Measurements from ENCODE around the gene UBE2L3. TPM values are rescaled to one million over a fixed set of nuclear protein-coding genes. Genes with fewer than 3 reads are reported as not detected.

The UBE2L3 gene
- total and polyA plus RNA-seq, 2 of the 13 experiments (the other 11 are each of a cell fraction or from before 2014, with no cell fraction given) = 30.2 to 58.1 TPM

DNA sequence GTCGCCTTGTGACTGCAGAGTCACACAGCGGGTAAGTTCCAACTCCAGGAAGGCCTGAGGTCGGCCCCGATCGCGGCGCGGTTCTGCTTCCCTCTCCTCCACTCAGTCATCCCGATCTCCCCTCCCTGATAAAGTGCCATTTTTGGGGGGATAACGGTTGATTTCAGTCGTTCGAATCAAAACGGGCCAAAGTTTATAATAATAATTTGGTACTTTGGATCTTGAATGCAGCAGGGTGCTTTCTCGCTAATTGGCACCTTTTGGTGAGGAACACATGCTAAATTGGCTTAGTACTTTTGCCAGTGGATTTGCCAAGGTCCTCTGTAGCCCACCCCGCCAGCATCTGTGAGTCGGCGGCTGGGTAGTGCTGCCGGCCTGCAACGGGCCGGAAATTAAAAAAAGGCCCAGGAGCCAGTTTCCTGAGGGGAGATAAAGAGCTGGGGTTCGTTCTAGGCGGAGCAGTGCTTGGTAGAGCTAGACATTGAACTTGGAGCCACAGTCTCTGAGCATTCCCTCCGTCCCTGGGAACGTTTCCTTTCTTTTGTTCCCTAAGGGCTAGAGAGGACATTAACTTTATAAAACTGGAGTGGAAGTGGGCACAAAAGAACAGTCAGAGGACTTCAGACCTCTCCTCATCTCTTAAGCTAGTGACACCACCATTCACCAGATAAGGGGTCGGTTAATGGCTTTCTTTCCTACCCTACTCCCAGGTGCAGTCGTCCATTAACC, 997 bp downstream of the UBE2L3 start (continued):
- TF ChIP-seq, protein P1, sequence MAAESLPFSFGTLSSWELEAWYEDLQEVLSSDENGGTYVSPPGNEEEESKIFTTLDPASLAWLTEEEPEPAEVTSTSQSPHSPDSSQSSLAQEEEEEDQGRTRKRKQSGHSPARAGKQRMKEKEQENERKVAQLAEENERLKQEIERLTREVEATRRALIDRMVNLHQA (CRISPR knock-in tag; IDR thresholded peaks at IDR 0.05) = no peak
- TF ChIP-seq ERF (CRISPR knock-in tag; IDR thresholded peaks at IDR 0.05) (no peak), BRD4 (CRISPR knock-in tag; IDR thresholded peaks at IDR 0.05) (no peak), GATAD1 (CRISPR knock-in tag; IDR thresholded peaks at IDR 0.05) (no peak), KMT2A (CRISPR knock-in tag; IDR thresholded peaks at IDR 0.05) (peak; percentile 60; the same call in 1 of the 2 replicates), ZNF883 (CRISPR knock-in tag; IDR thresholded peaks at IDR 0.05; ENCODE audit: not compliant biosample characterization) (no peak), ETV5 (CRISPR knock-in tag; IDR thresholded peaks at IDR 0.05; ENCODE audit: borderline replicate concordance) (peak; percentile 32; the same call in 1 of the 2 replicates), RCOR2 (CRISPR knock-in tag; IDR thresholded peaks at IDR 0.05) (no peak)
- TF ChIP-seq, protein P2, sequence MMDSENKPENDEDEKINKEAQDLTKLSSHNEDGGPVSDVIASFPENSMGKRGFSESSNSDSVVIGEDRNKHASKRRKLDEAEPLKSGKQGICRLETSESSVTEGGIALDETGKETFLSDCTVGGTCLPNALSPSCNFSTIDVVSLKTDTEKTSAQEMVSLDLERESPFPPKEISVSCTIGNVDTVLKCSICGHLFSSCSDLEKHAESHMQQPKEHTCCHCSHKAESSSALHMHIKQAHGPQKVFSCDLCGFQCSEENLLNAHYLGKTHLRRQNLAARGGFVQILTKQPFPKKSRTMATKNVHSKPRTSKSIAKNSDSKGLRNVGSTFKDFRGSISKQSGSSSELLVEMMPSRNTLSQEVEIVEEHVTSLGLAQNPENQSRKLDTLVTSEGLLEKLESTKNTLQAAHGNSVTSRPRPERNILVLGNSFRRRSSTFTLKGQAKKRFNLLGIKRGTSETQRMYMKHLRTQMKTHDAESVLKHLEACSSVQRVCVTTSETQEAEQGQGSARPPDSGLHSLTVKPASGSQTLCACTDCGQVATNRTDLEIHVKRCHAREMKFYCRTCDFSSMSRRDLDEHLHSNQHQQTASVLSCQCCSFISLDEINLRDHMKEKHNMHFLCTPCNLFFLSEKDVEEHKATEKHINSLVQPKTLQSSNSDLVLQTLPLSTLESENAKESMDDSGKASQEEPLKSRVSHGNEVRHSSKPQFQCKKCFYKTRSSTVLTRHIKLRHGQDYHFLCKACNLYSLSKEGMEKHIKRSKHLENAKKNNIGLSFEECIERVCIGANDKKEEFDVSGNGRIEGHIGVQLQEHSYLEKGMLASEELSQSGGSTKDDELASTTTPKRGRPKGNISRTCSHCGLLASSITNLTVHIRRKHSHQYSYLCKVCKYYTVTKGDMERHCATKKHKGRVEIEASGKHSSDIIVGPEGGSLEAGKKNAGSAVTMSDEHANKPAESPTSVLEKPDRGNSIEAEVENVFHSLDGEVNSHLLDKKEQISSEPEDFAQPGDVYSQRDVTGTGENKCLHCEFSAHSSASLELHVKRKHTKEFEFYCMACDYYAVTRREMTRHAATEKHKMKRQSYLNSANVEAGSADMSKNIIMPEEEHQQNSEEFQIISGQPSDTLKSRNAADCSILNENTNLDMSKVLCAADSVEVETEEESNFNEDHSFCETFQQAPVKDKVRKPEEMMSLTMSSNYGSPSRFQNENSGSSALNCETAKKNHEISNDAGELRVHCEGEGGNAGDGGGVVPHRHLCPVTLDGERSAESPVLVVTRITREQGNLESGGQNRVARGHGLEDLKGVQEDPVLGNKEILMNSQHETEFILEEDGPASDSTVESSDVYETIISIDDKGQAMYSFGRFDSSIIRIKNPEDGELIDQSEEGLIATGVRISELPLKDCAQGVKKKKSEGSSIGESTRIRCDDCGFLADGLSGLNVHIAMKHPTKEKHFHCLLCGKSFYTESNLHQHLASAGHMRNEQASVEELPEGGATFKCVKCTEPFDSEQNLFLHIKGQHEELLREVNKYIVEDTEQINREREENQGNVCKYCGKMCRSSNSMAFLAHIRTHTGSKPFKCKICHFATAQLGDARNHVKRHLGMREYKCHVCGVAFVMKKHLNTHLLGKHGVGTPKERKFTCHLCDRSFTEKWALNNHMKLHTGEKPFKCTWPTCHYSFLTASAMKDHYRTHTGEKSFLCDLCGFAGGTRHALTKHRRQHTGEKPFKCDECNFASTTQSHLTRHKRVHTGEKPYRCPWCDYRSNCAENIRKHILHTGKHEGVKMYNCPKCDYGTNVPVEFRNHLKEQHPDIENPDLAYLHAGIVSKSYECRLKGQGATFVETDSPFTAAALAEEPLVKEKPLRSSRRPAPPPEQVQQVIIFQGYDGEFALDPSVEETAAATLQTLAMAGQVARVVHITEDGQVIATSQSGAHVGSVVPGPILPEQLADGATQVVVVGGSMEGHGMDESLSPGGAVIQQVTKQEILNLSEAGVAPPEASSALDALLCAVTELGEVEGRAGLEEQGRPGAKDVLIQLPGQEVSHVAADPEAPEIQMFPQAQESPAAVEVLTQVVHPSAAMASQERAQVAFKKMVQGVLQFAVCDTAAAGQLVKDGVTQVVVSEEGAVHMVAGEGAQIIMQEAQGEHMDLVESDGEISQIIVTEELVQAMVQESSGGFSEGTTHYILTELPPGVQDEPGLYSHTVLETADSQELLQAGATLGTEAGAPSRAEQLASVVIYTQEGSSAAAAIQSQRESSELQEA (CRISPR knock-in tag; IDR thresholded peaks at IDR 0.05; ENCODE audit: not compliant biosample characterization) = no peak
- TF ChIP-seq, protein P3, sequence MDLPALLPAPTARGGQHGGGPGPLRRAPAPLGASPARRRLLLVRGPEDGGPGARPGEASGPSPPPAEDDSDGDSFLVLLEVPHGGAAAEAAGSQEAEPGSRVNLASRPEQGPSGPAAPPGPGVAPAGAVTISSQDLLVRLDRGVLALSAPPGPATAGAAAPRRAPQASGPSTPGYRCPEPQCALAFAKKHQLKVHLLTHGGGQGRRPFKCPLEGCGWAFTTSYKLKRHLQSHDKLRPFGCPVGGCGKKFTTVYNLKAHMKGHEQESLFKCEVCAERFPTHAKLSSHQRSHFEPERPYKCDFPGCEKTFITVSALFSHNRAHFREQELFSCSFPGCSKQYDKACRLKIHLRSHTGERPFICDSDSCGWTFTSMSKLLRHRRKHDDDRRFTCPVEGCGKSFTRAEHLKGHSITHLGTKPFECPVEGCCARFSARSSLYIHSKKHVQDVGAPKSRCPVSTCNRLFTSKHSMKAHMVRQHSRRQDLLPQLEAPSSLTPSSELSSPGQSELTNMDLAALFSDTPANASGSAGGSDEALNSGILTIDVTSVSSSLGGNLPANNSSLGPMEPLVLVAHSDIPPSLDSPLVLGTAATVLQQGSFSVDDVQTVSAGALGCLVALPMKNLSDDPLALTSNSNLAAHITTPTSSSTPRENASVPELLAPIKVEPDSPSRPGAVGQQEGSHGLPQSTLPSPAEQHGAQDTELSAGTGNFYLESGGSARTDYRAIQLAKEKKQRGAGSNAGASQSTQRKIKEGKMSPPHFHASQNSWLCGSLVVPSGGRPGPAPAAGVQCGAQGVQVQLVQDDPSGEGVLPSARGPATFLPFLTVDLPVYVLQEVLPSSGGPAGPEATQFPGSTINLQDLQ (CRISPR knock-in tag; IDR thresholded peaks at IDR 0.05) = no peak
- TF ChIP-seq, protein P4, sequence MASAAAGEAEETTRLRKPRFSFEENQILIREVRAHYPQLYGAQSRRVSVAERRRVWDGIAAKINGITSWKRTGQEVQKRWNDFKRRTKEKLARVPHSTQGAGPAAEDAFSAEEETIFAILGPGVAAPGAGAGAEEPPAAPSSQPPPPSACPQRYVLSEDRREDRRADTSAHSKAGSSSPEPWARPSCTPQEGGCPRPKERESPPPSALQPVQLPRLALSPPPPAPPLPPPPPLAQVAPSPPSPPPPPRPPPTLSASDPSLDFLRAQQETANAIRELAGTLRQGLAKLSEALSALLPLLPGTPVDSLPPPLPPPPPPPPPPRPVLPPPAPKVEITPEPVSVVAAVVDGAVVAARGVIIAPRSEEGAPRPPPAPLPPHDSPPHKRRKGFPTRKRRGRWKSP (CRISPR knock-in tag; IDR thresholded peaks at IDR 0.05) = no peak
- TF ChIP-seq, protein P5, sequence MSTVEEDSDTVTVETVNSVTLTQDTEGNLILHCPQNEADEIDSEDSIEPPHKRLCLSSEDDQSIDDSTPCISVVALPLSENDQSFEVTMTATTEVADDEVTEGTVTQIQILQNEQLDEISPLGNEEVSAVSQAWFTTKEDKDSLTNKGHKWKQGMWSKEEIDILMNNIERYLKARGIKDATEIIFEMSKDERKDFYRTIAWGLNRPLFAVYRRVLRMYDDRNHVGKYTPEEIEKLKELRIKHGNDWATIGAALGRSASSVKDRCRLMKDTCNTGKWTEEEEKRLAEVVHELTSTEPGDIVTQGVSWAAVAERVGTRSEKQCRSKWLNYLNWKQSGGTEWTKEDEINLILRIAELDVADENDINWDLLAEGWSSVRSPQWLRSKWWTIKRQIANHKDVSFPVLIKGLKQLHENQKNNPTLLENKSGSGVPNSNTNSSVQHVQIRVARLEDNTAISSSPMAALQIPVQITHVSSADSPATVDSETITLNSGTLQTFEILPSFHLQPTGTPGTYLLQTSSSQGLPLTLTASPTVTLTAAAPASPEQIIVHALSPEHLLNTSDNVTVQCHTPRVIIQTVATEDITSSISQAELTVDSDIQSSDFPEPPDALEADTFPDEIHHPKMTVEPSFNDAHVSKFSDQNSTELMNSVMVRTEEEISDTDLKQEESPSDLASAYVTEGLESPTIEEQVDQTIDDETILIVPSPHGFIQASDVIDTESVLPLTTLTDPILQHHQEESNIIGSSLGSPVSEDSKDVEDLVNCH (CRISPR knock-in tag; IDR thresholded peaks at IDR 0.05) = no peak
